Activated naive CD8-positive, alpha-beta T cell treated with anti-CD3 and anti-CD28 coated beads for 36 hours (primary cell): ENCODE measurements around the gene EMD. TPM values are rescaled to one million over a fixed set of nuclear protein-coding genes. Genes with fewer than 3 reads are reported as not detected.
A peak's percentile ranks its signal among the peaks of the same experiment; 100 is the strongest.

Experiments
- DNase-seq: peaks from one replicate; pipeline ENCODE4 v3.0.0; 2021
- H3K27ac Mint-ChIP-seq: one replicate; pipeline ENCODE4 v1.8.0; 2022; ENCODE audit warnings: mild to moderate bottlenecking, moderate library complexity, mixed read lengths
- H3K27me3 Mint-ChIP-seq: one replicate; pipeline ENCODE4 v1.8.0; 2022; ENCODE audit warnings: mild to moderate bottlenecking, mixed read lengths
- H3K36me3 Mint-ChIP-seq: one replicate; pipeline ENCODE4 v1.8.0; 2021; ENCODE audit warnings: mild to moderate bottlenecking, mixed read lengths
- H3K4me1 Mint-ChIP-seq: one replicate; pipeline ENCODE4 v1.8.0; 2021; ENCODE audit warnings: mixed read lengths
- H3K4me3 Mint-ChIP-seq: one replicate; pipeline ENCODE4 v1.8.0; 2022; ENCODE audit warnings: mild to moderate bottlenecking, moderate library complexity, mixed read lengths
- H3K9me3 Mint-ChIP-seq: one replicate; pipeline ENCODE4 v1.8.0; 2022; ENCODE audit warnings: mixed read lengths
- total RNA-seq, 2 experiments: library from RNA; stranded (reverse); gene quantifications; one replicate each; pipeline ENCODE4 v1.2.3, GENCODE V29; 2021

EMD gene
- total RNA-seq, 2 experiments from 2014 or later, result 110 to 112 TPM

GRCh38 chrX:154430479-154430878 is 51.4 kb downstream of the EMD start:
- Mint-ChIP-seq H3K27ac (peak overlapping the region; percentile 60), H3K4me3 (no peak overlapping the region), H3K27me3 (no peaks in the 10 kb centered on the region), H3K36me3 (no peaks in the 10 kb centered on the region), H3K9me3 (no peaks in the 10 kb centered on the region), H3K4me1 (peaks cover 13% of the 10 kb centered on the region)
- no peak for DNase-seq

- H3K4me1 Mint-ChIP-seq, result peaks cover 14% of the 10 kb centered on the region
- H3K36me3 Mint-ChIP-seq, result no peaks in the 10 kb centered on the region
- no peak overlapping the region for H3K4me3 Mint-ChIP-seq
- H3K27ac Mint-ChIP-seq, result peak overlapping the region; percentile 60
- DNase-seq, result no peak
- H3K9me3 Mint-ChIP-seq, result no peaks in the 10 kb centered on the region
- H3K27me3 Mint-ChIP-seq, result no peaks in the 10 kb centered on the region
Measured at GRCh38 chrX:154430916-154431315, 51.8 kb downstream of the EMD start.

Other genes starting within 250 kb of the EMD start
- not detected for gene OPN1LW, start 235.1 kb upstream of the EMD start, total RNA-seq
- gene OPN1MW, start 196.7 kb upstream of the EMD start, total RNA-seq, result not detected
- gene OPN1MW2, start 159.5 kb upstream of the EMD start, total RNA-seq, result not detected
- gene OPN1MW3, start 121.7 kb upstream of the EMD start, total RNA-seq, result not detected
- not detected for gene TEX28, start 84.2 kb upstream of the EMD start, total RNA-seq
- gene TKTL1, start 83.5 kb upstream of the EMD start, total RNA-seq, result 1 to 10 TPM in 1 of 2 experiments, under 1 TPM in 1; 0.72 to 1.1 TPM
- 100 to 1,000 TPM; 694 to 696 TPM for gene FLNA, start 4.7 kb upstream of the EMD start, total RNA-seq
- 1,000 to 10,000 TPM; 2,967 to 3,168 TPM for gene RPL10, start 19.1 kb downstream of the EMD start, total RNA-seq
- gene DNASE1L1, start 30.0 kb downstream of the EMD start, total RNA-seq, result 10 to 100 TPM; 12.4 to 12.7 TPM
- gene TAFAZZIN, start 32.2 kb downstream of the EMD start, total RNA-seq, result 10 to 100 TPM; 35.1 to 35.8 TPM
- 10 to 100 TPM; 25.1 to 25.3 TPM for gene ATP6AP1, start 49.4 kb downstream of the EMD start, total RNA-seq
- 10 to 100 TPM; 66.3 to 68.4 TPM for gene GDI1, start 57.9 kb downstream of the EMD start, total RNA-seq
- 10 to 100 TPM; 45.3 to 46.4 TPM for gene FAM50A, start 64.8 kb downstream of the EMD start, total RNA-seq
- gene PLXNA3, start 79.0 kb downstream of the EMD start, total RNA-seq, result 10 to 100 TPM; 22.3 to 23.1 TPM
- 10 to 100 TPM; 65.1 to 72.4 TPM for gene LAGE3, start 100.0 kb downstream of the EMD start, total RNA-seq
- 10 to 100 TPM; 53.2 to 54.7 TPM for gene UBL4A, start 107.3 kb downstream of the EMD start, total RNA-seq
- gene SLC10A3, start 111.3 kb downstream of the EMD start, total RNA-seq, result 10 to 100 TPM; 18.0 to 19.0 TPM
- gene FAM3A, start 136.9 kb downstream of the EMD start, total RNA-seq, result 10 to 100 TPM; 26.8 to 27.3 TPM
- 10 to 100 TPM; 89.9 to 92.4 TPM for gene G6PD, start 167.6 kb downstream of the EMD start, total RNA-seq
- 10 to 100 TPM; 31.1 to 32.5 TPM for gene IKBKG, start 168.3 kb downstream of the EMD start, total RNA-seq
- gene CTAG1A, start 205.8 kb downstream of the EMD start, total RNA-seq, result not detected
- gene CTAG1B, start 240.0 kb downstream of the EMD start, total RNA-seq, result not detected